Spleen (tissue), 7 donors: ENCODE data around the gene AMIGO1.

Source experiments
- POLR2AphosphoS5 ChIP-seq, 3 donors: sonication (generic); formaldehyde crosslinking; IDR thresholded peaks; one replicate each; pipeline ENCODE4 v1.5.1; 2017; ENCODE audit warnings: antibody characterized with exemption in 3 of 3
- TF ChIP-seq, protein P1 (sequence below), 11 experiments: fragments of 200-600 bp in 7 of 11; fragments of 450-650 bp in 4 of 11; sonication (generic) in 4 of 11; IDR thresholded peaks in 8 of 11; conservative IDR thresholded peaks in 3 of 11; 1 replicate in 7 of 11; 2 replicates in 4 of 11; pipeline versions ENCODE4 v1.4.0 to v1.8.0; 2016 to 2021; ENCODE audit warnings: antibody characterized with exemption in 11 of 11, inconsistent platforms in 4 of 11, mild to moderate bottlenecking in 1 of 11
- donor health status: DM: no; HTN: no; CAD: no; lungs with moderate emphysema.
- donor health status: DM: no; HTN: no; CAD: no.
- donor health status: DM: no; HTN: no; CAD: no.

DNA sequence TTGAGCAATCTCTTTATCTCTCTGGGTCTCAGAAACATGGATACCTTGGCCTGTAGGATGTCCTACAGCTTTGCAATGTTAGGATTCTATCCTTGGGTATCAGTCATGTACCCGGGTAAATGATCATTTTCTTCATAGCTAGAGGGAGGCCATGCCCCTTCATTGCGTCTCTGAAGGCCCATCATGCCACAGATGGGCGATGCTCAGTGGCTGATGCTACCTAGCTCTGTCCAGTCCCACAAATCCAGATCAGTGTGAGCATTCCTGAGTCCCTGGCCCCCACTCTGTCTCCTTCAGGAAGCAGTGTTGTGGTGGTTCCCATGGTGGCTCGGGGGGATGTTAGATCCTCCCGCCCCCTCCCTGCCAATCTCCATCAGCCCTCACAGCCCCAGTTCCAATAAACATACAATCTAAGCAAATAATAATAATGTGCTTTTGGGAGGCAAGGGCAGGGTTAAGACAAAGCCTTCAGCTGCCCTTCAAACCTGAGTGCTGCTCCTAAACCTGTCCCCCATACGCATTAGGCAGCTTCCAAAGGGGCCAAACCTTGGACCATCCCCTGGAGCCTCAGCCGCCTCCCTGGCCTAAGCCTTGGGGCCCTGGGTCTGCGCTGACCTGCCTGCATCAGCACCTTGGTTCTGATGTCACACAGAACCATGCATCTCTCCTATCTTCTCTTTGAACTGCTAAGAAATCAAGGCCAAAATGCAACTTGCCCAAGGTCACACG is 29.5 kb upstream of the AMIGO1 start:
- TF ChIP-seq, protein P1, sequence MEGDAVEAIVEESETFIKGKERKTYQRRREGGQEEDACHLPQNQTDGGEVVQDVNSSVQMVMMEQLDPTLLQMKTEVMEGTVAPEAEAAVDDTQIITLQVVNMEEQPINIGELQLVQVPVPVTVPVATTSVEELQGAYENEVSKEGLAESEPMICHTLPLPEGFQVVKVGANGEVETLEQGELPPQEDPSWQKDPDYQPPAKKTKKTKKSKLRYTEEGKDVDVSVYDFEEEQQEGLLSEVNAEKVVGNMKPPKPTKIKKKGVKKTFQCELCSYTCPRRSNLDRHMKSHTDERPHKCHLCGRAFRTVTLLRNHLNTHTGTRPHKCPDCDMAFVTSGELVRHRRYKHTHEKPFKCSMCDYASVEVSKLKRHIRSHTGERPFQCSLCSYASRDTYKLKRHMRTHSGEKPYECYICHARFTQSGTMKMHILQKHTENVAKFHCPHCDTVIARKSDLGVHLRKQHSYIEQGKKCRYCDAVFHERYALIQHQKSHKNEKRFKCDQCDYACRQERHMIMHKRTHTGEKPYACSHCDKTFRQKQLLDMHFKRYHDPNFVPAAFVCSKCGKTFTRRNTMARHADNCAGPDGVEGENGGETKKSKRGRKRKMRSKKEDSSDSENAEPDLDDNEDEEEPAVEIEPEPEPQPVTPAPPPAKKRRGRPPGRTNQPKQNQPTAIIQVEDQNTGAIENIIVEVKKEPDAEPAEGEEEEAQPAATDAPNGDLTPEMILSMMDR (IDR thresholded peaks at IDR 0.05 in 8 of 11, conservative IDR thresholded peaks at IDR 0.05 in 3 of 11): no peak
- no peak for TF ChIP-seq POLR2AphosphoS5 (IDR thresholded peaks at IDR 0.05)
